Activated CD8-positive, alpha-beta memory T cell treated with anti-CD3 and anti-CD28 coated beads, Interleukin-2, amount 10 ng/mL, durations not matched to agents 7 days and 5 days (primary cell): ENCODE data around the gene GTF2H2. TPM values are rescaled to one million over a fixed set of nuclear protein-coding genes. Genes with fewer than 3 reads are reported as not detected.
"Not testable (repeated sequence)": the region's sequence is repeated elsewhere in the genome, so short reads cannot be mapped to it uniquely, and the experiment has no call there.

Source experiments
- ATAC-seq: fragments of 150-1000 bp; cut with Tn5 transposase; one replicate; pipeline ENCODE4 v1.10.0; 2021; ENCODE audit warnings: moderate library complexity
- CTCF ChIA-PET: fragments of 350-600 bp; sonication (Branson Sonifier 250); formaldehyde crosslinking; loops from one replicate; lab custom pipeline; 2021; ENCODE audit warnings: antibody characterized with exemption; lab: Charles Lee
- DNase-seq: peaks from one replicate; pipeline ENCODE4 v3.0.0-alpha.2; 2020
- H3K27ac Mint-ChIP-seq: one replicate; pipeline ENCODE4 v1.8.0; 2021; ENCODE audit warnings: mild to moderate bottlenecking, mixed read lengths
- H3K27me3 Mint-ChIP-seq: one replicate; pipeline ENCODE4 v1.8.0; 2021; ENCODE audit warnings: mixed read lengths
- H3K36me3 Mint-ChIP-seq: one replicate; pipeline ENCODE4 v1.8.0; 2021; ENCODE audit warnings: mild to moderate bottlenecking, mixed read lengths
- H3K4me1 Mint-ChIP-seq: one replicate; pipeline ENCODE4 v1.8.0; 2021; ENCODE audit warnings: mixed read lengths
- H3K4me3 Mint-ChIP-seq: one replicate; pipeline ENCODE4 v1.8.0; 2021; ENCODE audit warnings: mild to moderate bottlenecking, moderate library complexity, mixed read lengths
- H3K9me3 Mint-ChIP-seq: one replicate; pipeline ENCODE4 v1.8.0; 2022; ENCODE audit warnings: low read depth, mixed read lengths
- total RNA-seq, 2 experiments: library from RNA; stranded (reverse); gene quantifications; one replicate each; pipeline ENCODE4 v1.2.3, GENCODE V29; 2021

Gene GTF2H2
- total RNA-seq = 10 to 100 TPM; 28.2 to 35.0 TPM

DNA sequence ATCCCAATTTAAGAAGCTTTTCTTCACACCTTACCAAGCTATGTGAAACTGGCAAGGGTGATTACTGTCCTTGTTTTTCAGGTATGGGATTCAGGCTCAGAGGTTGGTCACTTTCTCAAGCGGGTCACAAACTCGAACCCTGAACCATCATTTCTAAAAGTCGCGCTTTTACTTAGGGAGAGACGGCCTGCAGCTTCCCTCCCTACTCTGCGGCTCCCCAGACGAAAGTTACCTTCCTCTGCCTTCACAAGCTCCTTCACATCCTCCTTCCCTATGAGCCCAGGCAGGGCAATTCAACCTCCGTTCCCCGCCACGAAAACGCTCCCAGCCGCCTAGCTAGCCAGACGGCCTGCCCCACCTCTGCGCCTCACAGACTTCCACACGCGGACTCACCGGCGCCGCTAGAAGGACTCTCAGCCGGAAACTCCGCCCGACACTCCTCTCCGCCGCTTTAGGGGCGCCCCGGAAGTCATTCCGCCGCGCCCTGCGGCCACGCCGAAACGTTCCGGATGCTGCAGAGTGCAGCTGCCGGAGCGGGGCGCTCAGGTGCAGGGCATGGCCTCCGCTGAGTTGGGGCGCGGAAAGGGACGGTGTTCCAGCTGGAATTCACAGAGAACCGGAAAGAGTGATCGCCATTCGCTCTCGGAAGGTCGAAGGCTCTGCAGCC lies at the start of gene GTF2H2:
GTF2H2 (minus strand) TSS at position 415 of the 667 bp plus-strand sequence. CDS start 4,913 bp downstream, outside the sequence.
- H3K27me3 Mint-ChIP-seq, H3K4me3 Mint-ChIP-seq, H3K36me3 Mint-ChIP-seq, CTCF ChIA-PET, H3K27ac Mint-ChIP-seq, H3K9me3 Mint-ChIP-seq, DNase-seq, H3K4me1 Mint-ChIP-seq: not testable (repeated sequence)
- peak; percentile 100 for ATAC-seq

DNA sequence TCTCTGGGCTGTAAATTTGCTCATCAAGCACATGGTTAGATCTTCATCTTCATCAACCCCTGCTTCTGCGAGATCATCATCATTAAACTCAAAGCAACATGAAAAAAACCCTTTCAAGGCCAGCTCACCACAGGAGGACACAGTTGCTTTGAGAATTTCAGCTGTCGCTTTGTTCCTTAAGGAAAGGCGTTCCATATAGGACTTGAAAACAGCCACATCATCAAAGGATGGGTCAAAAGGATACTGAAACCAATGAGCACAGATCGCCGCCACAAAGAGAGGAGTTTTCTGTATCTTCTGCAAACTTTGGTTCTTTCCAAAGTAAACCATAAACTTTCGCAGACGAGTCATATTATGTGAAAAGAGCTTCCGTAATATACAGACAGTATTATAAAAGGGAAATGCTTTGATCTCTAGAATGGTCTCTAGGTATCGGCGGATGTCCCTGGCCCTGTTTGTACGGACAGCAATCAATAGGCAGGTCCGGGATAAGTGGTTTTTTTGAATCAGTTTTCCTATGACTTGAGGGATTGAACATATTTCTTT lies 42.3 kb upstream of the GTF2H2 start:
- H3K9me3 Mint-ChIP-seq, ATAC-seq, CTCF ChIA-PET: not testable (repeated sequence)

DNA sequence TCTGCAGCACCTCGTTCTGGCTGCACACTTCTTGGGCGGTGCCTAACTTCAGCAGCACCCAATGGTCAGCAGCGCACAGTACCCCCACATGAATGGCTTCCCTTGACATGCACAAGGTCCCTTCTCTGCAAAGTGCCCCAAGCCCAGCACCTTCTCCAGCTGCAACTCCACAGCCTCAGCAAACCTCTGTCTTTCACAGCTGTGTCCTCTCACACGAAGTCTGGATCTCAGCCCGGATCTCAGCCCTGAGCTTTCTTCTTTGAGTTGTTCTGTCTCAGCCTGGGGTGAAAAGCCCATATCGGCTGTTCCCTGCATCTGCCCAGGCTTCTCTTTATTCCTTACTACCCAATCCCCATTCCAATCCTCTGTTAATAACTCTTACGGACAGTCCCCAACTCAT lies 32.5 kb upstream of the GTF2H2 start:
- H3K36me3 Mint-ChIP-seq, ATAC-seq, H3K4me3 Mint-ChIP-seq, H3K4me1 Mint-ChIP-seq, H3K27me3 Mint-ChIP-seq, CTCF ChIA-PET, H3K9me3 Mint-ChIP-seq, DNase-seq, H3K27ac Mint-ChIP-seq: not testable (repeated sequence)

More for the DNA sequence above, 42.3 kb upstream of the GTF2H2 start:
- not testable (repeated sequence) for H3K27me3 Mint-ChIP-seq, H3K4me3 Mint-ChIP-seq, DNase-seq, H3K36me3 Mint-ChIP-seq, H3K27ac Mint-ChIP-seq, H3K4me1 Mint-ChIP-seq

DNA sequence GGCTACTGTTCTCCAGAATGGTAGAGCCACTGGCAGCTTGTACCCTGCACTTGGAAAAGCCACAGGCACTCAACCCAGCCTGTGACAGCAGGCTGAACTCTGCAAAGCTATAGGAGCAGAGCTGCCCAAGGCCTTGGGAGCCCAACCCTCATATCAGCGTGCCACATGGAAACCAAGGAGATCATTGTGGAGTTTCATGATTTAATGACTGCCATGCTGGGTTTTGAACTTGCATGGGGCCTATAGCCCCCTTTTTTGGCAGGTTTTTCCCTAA lies 30.4 kb upstream of the GTF2H2 start:
- H3K4me1 Mint-ChIP-seq, H3K27me3 Mint-ChIP-seq, ATAC-seq, H3K4me3 Mint-ChIP-seq, CTCF ChIA-PET, H3K27ac Mint-ChIP-seq, H3K9me3 Mint-ChIP-seq, DNase-seq, H3K36me3 Mint-ChIP-seq: not testable (repeated sequence)

DNA sequence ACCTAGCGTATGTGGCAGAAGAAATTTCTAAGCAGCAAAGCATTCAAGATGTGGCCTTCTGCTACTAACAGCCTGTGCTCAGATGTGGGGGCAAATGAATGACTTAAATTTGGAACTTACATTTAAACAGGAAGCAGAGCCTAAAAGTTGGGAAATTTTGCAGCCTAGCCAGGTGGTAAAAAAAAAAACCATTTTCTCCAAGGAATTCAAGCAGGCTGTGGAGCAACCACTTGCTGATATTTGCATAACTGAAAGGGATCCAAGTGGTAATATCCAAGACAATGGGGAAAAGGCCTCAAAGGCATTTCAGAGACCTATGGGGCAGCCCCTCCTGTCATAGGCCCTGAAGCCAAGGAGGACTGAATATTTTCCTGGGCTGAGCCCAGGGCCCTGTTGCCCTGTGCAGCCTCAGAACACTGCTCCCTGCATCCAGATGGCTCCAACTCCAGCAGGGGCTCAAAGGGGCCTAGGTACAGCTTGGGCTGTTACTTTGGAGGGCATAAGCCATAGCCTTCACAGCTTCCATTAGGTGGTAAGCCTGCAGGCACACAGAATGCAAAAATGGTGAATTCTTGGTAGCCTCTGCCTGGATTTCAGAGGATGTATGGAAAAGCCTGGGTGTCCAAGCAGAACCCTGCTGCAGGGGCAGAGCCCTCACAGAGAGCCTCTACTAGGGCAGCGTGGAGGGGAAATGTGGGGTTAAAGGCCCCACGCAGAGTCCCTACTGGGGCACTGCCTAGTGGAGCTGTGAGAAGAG lies 29.9 kb upstream of the GTF2H2 start:
- H3K27ac Mint-ChIP-seq, CTCF ChIA-PET, H3K27me3 Mint-ChIP-seq, H3K4me3 Mint-ChIP-seq, ATAC-seq, H3K4me1 Mint-ChIP-seq, H3K36me3 Mint-ChIP-seq, H3K9me3 Mint-ChIP-seq, DNase-seq: not testable (repeated sequence)

DNA sequence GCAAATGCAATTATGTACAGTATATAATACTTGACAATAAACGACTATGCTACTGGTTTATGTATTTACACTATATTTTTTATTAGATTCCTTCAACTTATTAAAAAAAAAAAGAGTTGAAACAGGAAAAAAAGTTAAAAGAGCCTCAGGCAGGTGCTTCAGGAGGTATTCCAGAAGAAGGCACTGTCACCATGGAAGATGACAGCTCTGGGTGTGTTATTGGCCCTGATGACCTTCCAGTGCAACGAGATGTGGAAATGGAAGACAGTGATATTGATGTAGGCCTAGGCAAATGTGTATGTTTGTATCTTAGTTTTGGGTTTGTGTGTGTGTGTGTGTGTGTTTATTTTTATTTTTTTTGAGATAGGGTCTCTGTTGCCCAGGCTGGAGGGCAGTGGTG lies 22.3 kb upstream of the GTF2H2 start:
- CTCF ChIA-PET, H3K4me3 Mint-ChIP-seq, H3K27ac Mint-ChIP-seq, ATAC-seq, DNase-seq, H3K27me3 Mint-ChIP-seq, H3K4me1 Mint-ChIP-seq, H3K36me3 Mint-ChIP-seq, H3K9me3 Mint-ChIP-seq: not testable (repeated sequence)

DNA sequence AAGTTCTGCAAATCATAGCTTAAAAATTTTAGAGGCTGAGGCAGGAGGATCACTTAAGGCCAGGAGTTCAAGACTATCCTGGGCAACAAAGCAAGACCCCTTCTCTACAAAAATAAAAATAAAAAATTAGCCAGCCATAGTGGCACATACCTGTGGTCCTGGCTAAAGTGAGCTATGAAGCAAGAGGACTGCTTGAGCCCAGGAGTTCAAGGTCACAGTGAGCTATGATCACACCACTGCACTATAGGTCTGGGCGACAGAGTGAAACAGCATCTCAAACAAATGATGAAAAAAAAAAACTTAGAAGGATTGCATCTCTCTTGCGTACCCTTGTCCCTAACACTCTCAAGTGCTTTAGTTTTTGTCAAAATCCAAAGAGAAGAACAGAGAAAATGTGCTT lies 21.3 kb upstream of the GTF2H2 start:
- CTCF ChIA-PET, ATAC-seq, H3K27ac Mint-ChIP-seq, H3K27me3 Mint-ChIP-seq, DNase-seq, H3K4me3 Mint-ChIP-seq, H3K9me3 Mint-ChIP-seq, H3K36me3 Mint-ChIP-seq, H3K4me1 Mint-ChIP-seq: not testable (repeated sequence)

DNA sequence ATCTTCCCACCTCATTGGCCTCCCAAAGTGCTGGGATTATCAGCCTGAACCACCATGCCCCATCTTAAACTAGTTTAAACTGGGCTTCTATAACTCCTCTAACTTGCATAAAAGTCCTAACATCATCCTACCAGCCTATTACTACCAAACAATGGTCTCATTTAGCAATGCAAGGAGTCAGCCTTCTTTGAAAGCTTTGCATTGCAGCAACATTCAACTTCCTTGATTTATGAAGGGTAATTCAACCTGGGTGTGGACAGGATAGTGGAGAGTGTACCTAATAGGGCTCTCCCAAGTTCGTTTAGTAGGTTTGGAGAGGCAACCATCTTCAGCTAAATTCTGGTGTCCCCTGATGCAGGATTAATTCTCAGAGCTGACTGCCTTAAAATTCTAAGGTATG lies 18.7 kb upstream of the GTF2H2 start:
- H3K27me3 Mint-ChIP-seq, CTCF ChIA-PET, H3K36me3 Mint-ChIP-seq, H3K27ac Mint-ChIP-seq, H3K4me3 Mint-ChIP-seq, ATAC-seq, H3K9me3 Mint-ChIP-seq, H3K4me1 Mint-ChIP-seq, DNase-seq: not testable (repeated sequence)

DNA sequence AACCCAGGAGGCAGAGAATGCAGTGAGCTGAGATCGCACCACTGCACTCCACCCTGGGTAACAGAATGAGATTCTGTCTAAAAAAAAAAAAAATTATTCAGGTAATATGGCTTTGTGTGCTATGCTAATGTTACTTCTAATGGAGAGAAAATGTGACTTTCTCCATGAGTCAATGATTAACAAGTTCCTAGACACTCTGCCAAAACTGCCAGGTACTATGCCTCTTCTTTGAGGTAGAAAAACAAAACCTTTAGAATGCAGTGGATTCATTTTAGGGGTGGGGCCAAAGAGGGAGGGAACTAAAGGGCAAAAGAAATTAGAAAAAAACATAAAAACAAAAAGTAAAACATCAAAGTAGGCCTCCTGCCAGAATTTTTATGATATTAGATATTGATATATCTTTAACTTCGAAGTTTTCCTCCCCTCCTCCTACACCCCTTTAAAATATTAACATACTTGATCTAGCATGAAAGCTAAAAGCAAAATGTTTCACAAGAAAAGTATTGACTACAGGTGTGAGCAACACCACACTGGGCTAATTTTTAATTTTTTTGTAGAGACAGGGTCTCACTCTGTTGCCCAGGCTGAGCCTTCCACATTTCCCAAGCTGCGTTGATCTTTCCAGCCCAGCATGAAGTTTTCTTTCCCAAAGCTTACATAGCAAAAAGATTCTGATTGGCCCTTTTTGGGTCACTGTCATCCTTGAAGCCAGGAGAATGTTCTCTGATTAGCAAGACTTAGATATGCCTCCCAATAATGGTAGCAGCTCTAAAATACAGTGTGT lies 17.0 kb upstream of the GTF2H2 start:
- not testable (repeated sequence) for ATAC-seq

DNA sequence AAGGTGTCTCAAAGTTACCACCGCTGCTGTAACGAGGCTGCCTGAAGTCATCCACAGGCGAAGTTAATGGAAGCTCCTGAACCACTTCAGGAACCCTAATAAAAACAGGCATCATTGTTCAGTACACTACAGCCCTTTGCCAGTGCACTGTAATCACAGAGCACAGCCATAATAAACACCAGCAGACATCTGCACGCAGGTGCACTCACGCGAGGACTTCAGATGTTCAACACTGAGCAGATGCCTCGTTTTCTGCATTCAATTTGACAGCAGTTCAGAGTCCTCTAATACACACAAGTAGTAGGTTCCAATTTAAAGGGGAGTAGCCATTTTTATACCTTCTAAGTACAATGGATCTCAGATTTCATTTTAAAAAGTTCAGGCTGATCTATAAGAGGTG lies 15.4 kb upstream of the GTF2H2 start:
- ATAC-seq, H3K4me1 Mint-ChIP-seq, CTCF ChIA-PET, H3K9me3 Mint-ChIP-seq, H3K4me3 Mint-ChIP-seq, H3K27me3 Mint-ChIP-seq, H3K27ac Mint-ChIP-seq, DNase-seq, H3K36me3 Mint-ChIP-seq: not testable (repeated sequence)

More for the DNA sequence above, 17.0 kb upstream of the GTF2H2 start:
- CTCF ChIA-PET, H3K4me3 Mint-ChIP-seq, H3K27ac Mint-ChIP-seq, H3K36me3 Mint-ChIP-seq, H3K9me3 Mint-ChIP-seq, DNase-seq, H3K27me3 Mint-ChIP-seq, H3K4me1 Mint-ChIP-seq: not testable (repeated sequence)

DNA sequence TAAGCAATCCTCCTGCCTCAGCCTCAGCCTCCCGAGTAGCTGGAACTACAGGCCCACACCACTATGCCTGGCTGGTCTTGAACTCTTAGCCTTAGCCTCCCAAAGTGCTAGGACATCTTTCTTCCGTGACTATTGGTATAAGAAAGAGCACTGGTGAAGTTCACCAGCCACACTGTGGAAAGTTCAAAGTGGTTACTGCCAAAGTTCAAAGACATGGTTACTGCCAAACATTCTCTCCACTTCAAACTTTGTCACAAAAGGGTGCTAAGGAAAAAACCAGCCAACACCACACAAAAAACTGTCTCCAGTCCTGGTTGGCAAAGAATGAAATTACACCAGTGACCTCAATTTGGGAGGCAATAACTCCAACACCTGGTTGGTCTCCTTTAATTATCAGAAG lies 14.9 kb upstream of the GTF2H2 start:
- H3K36me3 Mint-ChIP-seq, H3K4me1 Mint-ChIP-seq, H3K9me3 Mint-ChIP-seq, H3K27ac Mint-ChIP-seq, CTCF ChIA-PET, H3K4me3 Mint-ChIP-seq, DNase-seq, ATAC-seq, H3K27me3 Mint-ChIP-seq: not testable (repeated sequence)

DNA sequence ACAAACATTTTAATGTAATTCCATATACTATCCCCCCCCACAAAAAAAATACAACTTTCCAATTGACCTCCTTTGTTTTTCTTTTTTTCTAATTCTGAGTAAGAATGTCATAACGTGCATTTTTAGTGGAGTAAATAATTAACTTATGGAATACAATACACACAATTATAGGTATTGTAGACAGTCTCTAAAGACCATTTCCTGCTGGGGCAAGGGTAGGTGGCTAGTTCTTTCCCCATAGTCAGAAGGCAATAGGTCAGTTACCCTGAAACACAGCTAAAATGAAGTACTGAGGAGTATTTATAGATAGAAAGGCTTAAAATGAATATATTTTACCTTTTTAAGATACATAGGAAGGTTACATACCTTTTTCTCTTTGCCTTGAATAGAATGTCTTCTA lies 6.2 kb downstream of the GTF2H2 start:
- DNase-seq, CTCF ChIA-PET, H3K27me3 Mint-ChIP-seq, H3K4me1 Mint-ChIP-seq, ATAC-seq, H3K4me3 Mint-ChIP-seq, H3K36me3 Mint-ChIP-seq, H3K27ac Mint-ChIP-seq, H3K9me3 Mint-ChIP-seq: not testable (repeated sequence)

DNA sequence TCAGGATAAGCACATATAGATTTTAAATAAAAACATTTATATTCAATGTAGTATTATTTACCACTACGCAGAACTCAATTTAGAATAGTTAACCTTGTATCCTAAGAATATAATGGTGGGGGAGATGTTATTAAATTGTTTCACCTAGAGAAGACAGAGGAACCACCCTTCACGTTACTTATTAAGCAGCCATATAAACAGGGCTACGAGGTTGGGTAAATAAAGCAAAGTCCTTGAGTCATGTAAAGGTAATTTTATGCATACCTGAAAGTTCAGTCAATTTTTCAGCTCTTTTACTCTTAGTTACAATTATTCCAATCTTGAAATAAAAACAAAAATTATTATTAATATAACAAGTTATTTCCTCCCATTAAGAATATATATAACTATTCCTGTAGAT lies 8.1 kb downstream of the GTF2H2 start:
- H3K4me1 Mint-ChIP-seq, H3K9me3 Mint-ChIP-seq, H3K27me3 Mint-ChIP-seq, H3K36me3 Mint-ChIP-seq, CTCF ChIA-PET, H3K4me3 Mint-ChIP-seq, ATAC-seq, DNase-seq, H3K27ac Mint-ChIP-seq: not testable (repeated sequence)
